ENCODE results near the gene EPN3. TPM values are rescaled to one million over a fixed set of nuclear protein-coding genes. Genes with fewer than 3 reads are reported as not detected.
A peak's percentile ranks its signal among the peaks of the same experiment; 100 is the strongest.

EPN3 gene
- total RNA-seq, 1 donor from 2014 or later, result 21.9 TPM

DNA sequence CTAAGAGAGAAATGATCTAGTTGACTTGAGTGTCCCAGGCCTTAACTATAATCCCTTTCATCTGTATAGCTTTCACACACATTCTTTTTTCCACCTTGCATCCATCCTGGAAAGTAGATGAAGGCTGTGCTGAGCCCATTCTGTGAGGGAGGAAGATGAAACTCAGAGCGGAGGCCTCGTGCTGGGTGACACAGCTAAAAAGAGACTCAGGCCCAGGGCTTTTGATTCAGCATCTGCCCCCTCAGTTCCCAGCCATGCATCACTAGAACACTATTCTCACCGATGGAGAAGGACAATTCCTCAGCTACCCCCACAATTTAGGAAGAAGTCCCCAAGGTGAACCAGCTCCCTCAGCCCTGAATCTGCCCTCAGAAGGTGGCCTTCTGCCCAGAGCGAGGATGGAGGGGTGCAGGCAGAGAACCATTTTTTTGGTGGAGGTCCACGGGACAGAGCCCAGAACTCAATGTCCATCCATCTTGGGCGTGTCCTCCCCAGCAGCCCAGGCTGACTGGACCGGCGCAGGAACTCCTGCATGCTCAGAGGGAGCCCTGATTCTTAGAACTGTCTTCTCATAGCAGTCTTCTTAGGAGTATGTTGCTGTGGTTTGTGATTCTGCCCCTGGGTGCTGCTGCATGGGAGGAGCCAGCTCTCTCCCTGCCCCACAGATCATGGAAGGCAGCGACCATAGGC lies 30.1 kb upstream of the EPN3 start:
- Histone ChIP-seq H3K4me1 (no peaks in the 10 kb centered on the region), H3K36me3 (no peaks in the 10 kb centered on the region), H3K9me3 (no peaks in the 10 kb centered on the region), H3K27me3 (no peaks in the 10 kb centered on the region), H3K27ac (no peak overlapping the region), H3K4me3 (no peak overlapping the region)
- TF ChIP-seq, protein P1, sequence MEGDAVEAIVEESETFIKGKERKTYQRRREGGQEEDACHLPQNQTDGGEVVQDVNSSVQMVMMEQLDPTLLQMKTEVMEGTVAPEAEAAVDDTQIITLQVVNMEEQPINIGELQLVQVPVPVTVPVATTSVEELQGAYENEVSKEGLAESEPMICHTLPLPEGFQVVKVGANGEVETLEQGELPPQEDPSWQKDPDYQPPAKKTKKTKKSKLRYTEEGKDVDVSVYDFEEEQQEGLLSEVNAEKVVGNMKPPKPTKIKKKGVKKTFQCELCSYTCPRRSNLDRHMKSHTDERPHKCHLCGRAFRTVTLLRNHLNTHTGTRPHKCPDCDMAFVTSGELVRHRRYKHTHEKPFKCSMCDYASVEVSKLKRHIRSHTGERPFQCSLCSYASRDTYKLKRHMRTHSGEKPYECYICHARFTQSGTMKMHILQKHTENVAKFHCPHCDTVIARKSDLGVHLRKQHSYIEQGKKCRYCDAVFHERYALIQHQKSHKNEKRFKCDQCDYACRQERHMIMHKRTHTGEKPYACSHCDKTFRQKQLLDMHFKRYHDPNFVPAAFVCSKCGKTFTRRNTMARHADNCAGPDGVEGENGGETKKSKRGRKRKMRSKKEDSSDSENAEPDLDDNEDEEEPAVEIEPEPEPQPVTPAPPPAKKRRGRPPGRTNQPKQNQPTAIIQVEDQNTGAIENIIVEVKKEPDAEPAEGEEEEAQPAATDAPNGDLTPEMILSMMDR (IDR thresholded peaks at IDR 0.05), result no peak
- TF ChIP-seq POLR2A (IDR thresholded peaks at IDR 0.05), result no peak
- TF ChIP-seq POLR2AphosphoS5 (IDR thresholded peaks at IDR 0.05; ENCODE audit: insufficient read depth in 1 of 2, low read depth in 1 of 2), result no peak
- DNase-seq (ENCODE audit: extremely low spot score in 2 of 2), result no peak
- intact Hi-C loops (cut with DNase I), result no loop called here

DNA sequence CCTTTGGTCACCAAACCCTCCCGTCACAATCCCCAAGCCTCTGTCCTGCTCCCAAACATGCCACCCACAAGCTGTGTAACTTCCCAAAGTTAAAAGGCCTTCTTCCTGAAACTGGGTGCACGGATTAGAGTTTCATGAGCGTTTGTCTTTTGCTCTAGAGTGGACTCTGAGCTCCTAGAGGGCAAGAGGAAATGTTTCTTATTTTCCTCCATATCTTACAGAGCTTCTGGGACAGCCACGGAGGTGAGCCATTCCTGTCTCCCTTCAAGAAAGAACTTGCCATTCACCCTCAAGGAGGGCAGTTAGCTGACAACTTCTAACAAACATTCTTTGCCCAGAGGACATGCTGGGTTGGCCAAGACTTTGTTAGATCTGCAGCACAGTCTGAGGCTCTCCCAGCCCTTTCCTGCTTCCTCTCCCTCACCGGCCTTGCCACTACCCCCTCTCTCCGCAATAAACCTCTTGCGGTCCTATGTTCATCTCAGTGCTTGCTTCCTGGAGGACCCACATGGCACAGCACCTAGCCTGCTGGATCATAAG lies 26.9 kb upstream of the EPN3 start:
- Histone ChIP-seq H3K27me3 (no peaks in the 10 kb centered on the region), H3K36me3 (no peaks in the 10 kb centered on the region), H3K9me3 (no peaks in the 10 kb centered on the region), H3K4me1 (peaks cover 20% of the 10 kb centered on the region), H3K4me3 (no peak overlapping the region), H3K27ac (no peak overlapping the region)
- TF ChIP-seq POLR2AphosphoS5 (IDR thresholded peaks at IDR 0.05; ENCODE audit: insufficient read depth in 1 of 2, low read depth in 1 of 2) (no peak), POLR2A (IDR thresholded peaks at IDR 0.05) (no peak)
- TF ChIP-seq, protein P1 (IDR thresholded peaks at IDR 0.05), result no peak
- intact Hi-C loops (cut with DNase I), result no loop called here
- DNase-seq (ENCODE audit: extremely low spot score in 2 of 2), result no peak

DNA sequence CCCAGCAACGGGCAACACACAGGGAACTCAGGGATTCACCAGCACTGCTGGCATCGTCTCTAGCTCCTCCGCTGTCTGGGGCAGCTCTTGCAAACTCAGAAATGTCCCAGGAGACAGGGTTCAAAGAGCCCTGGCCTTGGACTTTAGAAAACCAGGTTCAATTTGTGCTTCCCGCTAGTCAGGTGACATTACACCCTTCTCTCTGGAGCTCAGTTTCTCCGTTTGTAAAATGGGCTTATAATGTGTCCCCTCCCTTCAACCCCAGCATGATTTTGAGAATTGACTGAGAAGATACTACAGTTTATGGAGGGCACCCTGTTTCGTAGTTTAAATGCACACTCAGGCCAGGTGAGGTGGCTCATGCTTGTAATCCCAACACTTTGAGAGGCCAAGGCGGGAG lies 26.2 kb upstream of the EPN3 start:
- H3K9me3 ChIP-seq, result no peaks in the 10 kb centered on the region
- no peaks in the 10 kb centered on the region for H3K36me3 ChIP-seq
- TF ChIP-seq, protein P1 (IDR thresholded peaks at IDR 0.05), result no peak
- TF ChIP-seq POLR2A (IDR thresholded peaks at IDR 0.05) (no peak), POLR2AphosphoS5 (IDR thresholded peaks at IDR 0.05; ENCODE audit: insufficient read depth in 1 of 2, low read depth in 1 of 2) (no peak)
- intact Hi-C loops (cut with DNase I), result no loop called here
- no peak overlapping the region for H3K4me3 ChIP-seq
- no peak for DNase-seq (ENCODE audit: extremely low spot score in 2 of 2)
- peaks cover 20% of the 10 kb centered on the region for H3K4me1 ChIP-seq
- H3K27me3 ChIP-seq, result no peaks in the 10 kb centered on the region
- no peak overlapping the region for H3K27ac ChIP-seq

DNA sequence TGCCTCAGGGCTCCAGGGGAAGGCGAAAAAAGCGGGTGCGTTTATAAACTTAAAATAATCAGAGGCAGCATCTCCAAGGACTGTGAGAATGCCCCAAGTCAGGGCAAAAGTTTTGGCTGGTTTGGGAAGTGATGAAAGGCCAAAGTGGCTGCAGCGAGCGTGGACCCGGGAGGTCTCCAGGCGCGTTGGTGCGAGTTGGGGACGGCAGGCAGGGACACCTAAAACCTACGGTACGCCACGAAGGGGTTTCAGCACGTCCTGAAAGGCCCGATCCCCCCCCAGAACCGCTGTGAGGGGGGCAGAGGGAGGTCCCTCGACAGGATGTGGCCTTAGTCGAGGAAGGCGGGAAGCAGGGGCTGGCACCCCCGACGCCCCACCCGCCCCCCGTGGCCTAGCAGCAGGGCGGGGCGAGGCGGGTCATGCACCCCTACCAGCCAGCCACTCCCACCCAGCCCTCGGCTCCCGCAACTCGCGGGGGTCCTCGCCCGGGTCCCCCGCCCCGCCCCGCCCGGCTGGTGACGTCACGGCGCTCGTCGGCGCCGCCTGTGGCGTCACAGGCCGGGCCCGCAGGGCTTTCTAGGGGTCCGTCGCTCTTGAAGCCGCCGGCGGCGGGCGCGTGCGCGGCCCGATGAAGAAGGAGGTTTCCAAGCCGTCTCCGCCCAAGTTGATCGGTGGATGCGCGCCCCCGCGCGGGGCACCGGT lies 24.5 kb upstream of the EPN3 start, which contains the start of gene MYCBPAP:
Gene MYCBPAP, plus strand, starts transcription at position 569 of the 702 bp plus-strand sequence. CDS start 236 bp downstream, outside the sequence.
- intact Hi-C loops (cut with DNase I), result no loop called here
- no peak for DNase-seq (ENCODE audit: extremely low spot score in 2 of 2)

More for the DNA sequence above, 24.5 kb upstream of the EPN3 start, which contains the start of gene MYCBPAP:
- H3K4me1 ChIP-seq, result peaks cover 20% of the 10 kb centered on the region
- H3K9me3 ChIP-seq, result no peaks in the 10 kb centered on the region
- TF ChIP-seq, protein P1 (IDR thresholded peaks at IDR 0.05), result peak in 1 of 3 experiments; percentile 29
- TF ChIP-seq POLR2AphosphoS5 (IDR thresholded peaks at IDR 0.05; ENCODE audit: insufficient read depth in 1 of 2, low read depth in 1 of 2) (peak in 1 of 2 donors; percentile 24), POLR2A (IDR thresholded peaks at IDR 0.05) (no peak)
- H3K27ac ChIP-seq, result peak within 1 kb of the TSS; percentile 96
- H3K27me3 ChIP-seq, result no peaks in the 10 kb centered on the region
- no peaks in the 10 kb centered on the region for H3K36me3 ChIP-seq
- peak within 1 kb of the TSS; percentile 64 to 82 for H3K4me3 ChIP-seq
